Activated T-cell treated with anti-CD3 and anti-CD28 coated beads for 24 hours (primary cell): ENCODE results near the gene DENR.
"Not testable (repeated sequence)": the region's sequence is repeated elsewhere in the genome, so short reads cannot be mapped to it uniquely, and the experiment has no call there.

Experiments
- DNase-seq: peaks from one replicate; pipeline ENCODE4 v3.0.0-alpha.2; 2020; ENCODE audit warnings: low read depth

The DENR gene

DNA sequence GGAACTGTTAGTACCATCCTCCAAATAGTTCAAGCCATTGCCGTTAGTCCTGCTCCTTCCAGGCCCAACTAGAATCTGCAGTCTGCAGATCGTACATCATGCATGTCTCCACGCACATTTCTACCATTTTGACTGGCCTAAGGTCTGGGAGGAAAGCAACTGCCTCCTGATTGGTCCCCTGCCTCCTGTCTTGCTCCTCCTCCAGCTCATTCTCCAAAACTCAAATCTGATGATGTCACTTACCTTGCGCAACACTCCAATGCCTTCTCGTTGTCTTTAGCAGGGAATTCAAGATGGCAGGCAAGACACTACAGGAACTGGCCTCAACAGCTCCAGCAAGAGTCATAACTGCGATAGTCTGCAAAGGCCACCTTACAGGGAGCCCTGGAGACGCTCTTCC, 12.3 kb upstream of the DENR start:
- no peak for DNase-seq

DNA sequence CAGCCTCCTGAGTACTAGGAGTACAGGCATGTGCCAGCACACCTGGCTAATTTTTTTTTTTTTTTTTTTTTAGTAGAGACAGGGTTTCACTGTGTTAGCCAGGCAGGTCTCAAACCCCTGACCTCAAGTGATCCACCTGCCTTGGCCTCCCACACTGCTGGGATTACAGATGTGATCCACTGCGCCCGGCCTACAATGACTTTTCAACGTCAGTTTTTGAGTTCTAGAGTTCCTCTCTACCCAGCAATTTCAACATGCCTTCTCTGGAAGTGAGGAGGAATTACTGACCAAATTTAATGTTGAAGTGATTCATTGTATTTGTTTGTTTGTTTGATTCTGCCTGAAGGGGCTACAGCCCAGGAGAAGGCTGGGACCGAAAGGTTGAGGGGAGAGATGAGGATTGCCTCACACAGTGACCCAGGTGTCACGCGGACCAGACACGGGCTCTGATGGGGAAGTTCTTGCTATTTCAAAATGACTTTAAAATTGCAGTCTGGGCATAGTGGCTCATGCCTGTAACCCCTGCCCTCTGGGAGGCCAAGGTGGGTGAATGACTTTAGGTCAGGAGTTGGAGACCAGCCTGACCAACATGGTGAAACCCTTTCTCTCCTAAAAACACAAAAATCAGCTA, 8.6 kb upstream of the DENR start:
- no peak for DNase-seq

DNA sequence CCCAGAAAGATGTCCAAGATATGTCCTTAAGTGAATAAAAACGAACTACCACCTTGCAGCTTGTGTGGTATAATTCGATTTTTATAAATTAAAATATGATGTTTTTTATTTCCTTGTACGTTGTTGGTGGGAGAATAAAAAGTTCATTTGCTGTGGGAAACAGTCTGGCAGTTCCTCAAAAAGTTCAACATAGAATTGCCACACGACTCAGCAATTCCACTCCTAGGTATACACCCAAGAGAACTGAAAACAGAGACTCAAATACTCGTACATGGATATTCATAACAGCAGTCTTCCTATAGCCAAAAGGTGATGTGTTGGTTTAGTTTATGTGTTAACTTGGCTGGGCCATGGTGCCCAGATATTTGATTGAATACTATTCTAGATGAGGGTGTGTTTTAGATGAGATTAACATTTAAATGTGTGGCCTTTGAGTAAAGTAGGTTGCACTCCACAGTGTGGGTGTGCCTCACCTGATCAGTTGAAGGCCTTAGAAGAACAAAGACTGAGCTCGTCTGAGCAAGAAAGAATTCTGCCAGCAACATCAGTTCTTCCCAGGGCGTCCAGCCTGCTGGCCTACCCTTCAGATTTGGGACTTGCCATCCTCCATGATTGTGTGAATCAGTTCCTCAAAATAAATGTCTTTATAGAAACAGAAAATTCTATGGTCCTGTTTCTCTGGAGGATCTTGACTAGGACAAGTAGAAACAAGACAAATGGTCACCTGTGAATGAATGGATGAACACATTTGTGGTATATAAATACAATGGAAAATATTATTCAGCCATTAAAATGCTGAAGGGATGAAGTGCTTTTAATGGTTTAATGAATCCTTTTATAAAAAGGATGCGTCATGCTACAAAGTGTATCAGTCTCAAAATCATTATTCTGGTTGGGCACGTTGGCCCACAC, 5.1 kb upstream of the DENR start:
- no peak for DNase-seq

DNA sequence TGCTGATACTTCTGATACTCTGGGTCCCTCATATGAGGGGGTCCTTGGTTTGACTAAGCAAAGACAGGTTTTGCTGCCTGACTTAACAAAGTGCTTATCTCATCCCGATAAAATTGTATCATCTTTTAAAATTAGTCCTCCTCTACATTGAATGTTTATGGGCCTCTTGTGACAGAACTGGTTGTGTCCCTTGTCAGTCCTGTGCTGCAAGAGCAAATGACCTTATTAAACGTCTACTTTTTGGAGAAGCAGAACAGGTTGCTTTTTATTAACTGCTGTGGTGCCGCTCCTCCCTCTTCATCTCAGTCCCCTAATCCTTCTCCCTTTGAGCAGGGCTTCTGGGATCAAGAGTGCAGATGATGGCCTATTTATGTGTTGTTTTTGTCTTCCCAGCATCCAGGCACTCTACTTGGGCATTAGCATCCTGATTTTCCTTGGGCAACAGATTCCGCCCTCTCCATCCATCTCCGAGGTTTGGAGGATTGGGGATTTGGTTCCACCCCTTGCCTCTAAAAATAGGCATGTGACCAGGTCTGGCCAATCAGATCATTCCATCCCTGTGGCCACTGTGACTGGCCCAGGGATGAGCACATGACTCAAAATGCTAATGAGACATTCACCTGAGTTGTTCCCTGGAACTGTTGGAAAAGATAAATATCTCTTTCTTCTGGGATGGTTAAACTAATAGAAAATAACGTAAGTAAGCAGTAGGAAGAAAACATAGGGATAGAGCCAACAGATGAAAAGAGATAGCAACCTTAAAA, 2.9 kb upstream of the DENR start:
- DNase-seq, result no peak

DNA sequence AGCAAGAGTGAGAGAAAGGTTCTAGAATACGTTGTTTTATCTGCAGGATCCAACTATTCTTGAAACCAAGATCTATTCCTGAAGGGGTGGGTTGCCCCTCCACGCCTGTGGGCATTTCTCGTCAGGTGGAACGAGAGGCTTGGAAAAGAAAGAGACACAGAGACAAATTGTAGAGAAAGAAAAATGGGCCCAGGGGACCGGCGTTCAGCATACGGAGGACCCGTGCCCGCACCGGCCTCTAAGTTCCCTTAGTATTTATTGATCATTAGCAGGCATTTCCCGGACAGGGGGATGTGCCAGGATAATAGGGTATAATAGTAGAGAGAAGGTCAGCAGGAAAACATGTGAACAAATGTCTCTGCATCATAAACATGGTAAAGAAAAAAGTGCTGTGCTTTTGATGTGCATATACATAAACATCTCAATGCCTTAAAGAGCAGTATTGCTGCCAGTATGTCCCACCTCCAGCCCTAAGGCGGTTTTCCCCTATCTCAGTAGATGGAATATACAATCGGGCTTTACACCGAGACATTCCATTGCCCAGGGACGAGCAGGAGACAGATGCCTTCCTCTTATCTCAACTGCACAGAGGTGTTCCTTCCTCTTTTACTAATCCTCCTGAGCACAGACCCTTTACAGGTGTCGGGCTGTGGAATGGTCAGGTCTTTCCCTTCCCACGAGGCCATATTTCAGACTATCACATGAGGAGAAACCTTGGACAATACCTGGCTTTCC, 1.7 kb upstream of the DENR start:
- DNase-seq, result not testable (repeated sequence)

DNA sequence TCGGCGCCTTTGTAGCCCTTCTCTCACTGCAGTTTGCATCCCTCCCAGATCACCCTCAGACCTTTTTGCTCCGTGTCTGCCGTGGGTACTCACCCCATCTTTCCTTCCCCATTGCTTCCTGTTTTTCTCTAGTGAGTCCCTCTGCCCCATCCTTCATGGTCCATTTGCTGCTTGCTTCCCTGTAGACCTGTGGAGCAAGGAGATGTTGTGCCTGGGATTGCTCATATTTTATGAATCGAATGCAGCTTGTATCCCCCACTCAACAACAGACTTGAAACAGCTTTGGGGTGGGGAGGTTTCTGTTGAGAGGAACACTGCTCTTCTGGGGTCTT, 661 bp downstream of the DENR start:
- no peak for DNase-seq

DNA sequence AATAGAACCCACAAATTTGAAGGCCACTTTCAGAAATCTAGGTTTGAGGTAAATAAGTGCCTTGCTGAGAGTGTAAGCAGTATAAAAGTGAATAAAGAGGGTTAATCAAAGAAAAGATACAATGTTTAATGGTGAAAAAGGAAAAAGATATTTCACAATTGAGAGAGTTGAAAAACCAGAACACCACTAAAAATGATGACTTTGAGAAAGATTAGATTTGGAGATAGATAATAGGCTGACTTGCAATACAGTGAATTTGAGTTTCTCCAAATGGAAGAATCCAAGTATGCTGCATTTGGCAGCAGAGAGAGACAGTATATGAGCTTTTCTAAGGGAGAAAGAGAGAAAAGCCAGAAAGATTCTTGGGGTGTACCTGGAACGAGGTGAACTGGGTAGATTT, 2.2 kb downstream of the DENR start:
- no peak for DNase-seq

DNA sequence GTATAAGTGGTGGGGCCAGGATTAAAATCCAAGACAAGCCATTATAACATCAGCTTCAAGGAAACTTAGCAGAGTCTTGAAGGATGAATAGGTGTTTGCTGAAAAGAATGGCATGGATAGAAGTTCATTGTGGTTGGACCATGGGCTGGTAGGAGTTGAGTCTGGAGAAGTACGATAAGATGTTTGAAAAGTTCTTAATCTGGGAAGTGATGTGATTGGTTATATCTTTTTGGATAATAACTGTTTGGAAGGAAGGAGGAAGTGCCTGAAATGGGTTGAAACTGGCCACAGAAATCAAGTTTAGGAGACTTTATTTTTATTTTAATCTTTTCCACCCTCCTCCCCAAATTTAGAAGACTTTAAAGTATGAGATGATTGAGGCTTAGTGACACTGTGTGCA, 4.9 kb downstream of the DENR start:
- no peak for DNase-seq

DNA sequence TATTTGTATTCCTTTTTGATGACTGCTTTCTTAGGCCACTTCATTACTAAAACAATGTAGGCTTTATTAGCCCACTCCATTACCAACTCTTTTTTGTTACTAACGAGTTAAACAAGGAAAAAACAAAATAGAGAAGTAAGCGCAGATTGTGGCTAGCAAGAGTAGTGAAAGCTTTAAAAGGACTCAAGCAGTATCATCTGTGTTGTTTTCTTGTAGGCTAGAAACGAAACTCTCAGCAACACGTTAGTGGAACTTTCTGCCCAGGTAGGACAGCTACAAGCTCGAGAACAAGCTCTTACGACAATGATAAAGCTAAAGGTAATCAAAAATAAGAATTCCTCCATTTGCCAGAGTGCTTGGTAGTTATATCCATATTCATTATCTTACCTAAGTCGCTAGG, 32.9 kb downstream of the DENR start:
- no peak for DNase-seq

DNA sequence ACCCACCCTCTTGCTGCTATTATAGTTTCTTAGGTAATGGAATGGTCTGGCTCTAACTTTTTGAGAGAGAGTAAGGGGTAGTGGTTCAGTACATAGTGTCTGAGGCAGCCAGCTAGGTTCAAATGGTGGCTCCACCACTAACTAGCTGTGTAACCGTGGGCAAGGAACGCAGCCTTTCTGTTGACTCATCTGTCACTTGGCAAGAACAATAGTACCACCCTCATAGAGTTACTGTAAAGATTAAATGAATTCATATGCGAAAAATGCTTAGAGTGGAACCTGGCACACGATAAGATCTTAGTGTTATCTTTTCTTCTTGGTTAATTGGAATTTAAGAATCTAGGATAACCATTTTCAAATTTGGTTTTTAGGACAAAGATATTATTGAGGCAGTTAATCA, 35.8 kb downstream of the DENR start:
- no peak for DNase-seq

DNA sequence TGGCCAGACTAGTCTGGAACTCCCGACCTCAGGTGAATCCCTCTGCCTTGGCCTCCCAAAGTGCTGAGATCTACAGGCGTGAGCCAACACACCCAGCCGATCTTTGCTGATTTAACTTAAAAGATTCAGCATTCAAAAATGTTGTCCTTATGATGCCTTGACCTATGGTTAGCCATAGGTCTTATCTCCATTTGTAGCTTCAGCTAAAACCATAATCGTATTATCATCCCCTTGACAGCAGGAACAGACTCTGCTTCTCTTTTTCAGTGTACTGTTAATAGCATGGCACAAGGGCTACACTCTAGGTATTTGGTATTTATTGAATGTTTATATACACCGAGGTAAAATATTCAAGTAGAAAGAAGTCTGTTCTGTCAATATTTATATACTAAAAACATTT, 37.0 kb downstream of the DENR start:
- no peak for DNase-seq

DNA sequence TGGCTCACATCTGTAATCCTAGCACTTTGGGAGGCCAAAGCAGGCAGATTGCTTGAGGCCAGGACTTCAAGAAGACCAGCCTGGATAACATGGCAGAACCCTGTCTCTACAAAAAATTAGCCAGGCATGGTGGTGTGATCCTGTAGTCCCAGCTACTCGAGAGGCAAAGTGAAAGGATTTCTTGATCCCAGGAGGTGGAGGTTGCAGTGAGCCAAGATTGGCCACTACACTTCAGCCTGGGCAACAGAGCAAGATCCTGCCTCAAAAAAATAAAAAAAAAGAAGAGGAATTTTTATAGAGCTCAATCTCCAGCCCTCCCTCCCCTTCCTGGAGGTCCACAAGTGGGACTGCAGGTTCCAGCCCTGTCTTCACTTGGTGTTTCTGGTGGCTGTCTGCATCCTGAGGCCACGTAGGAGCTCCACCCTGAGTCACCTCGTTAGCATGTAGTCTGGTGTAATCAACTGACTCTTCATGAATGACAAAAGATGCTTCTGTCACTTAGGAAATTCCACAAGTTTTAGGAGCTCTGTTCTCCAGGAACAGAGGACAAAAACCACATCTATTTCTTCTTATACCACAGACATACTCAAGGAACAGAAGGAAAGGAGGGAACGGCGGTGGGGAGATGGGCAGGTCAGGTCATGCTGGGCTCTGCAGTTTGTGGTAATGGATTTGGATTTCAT, 37.9 kb downstream of the DENR start:
- DNase-seq, result no peak

DNA sequence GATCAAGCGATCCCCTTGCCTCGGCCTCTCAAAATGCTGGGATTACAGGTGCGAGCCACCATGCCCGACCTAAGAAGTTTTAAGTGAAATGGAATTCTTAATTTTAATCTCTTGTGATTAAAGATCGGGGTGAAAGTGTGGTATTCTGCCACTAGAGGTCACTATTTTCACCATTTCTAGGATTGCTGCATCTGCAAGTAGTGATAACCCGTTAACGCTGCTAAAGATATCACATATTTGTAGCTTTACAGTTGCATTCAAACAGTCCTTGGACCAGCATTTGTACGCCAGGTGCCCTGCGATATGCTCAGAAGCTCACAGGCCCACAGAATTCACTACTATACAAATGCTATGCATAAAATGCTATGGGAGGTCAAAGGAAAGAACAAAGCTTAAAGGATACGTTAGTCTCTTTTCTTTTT, 41.1 kb downstream of the DENR start:
- DNase-seq, result no peak

DNA sequence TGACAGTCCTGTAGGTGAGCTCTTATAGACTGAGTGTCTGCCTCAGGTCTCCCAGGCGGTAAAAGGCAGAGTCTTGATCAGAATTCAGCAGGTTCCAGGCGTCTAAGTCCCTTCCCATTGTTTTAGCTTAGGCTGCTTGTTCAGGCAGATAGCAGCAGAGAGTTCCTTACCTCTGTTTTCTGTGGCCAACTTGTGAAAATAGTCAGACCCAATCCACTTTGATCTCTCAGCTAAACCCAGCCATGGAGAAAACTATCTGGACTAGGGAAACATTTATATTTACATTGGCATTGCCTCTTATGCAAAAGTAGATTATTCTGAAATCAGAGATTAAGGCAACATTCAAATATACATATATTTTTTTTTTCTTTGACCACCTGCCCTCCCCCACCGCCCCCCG, 43.2 kb downstream of the DENR start:
- no peak for DNase-seq

DNA sequence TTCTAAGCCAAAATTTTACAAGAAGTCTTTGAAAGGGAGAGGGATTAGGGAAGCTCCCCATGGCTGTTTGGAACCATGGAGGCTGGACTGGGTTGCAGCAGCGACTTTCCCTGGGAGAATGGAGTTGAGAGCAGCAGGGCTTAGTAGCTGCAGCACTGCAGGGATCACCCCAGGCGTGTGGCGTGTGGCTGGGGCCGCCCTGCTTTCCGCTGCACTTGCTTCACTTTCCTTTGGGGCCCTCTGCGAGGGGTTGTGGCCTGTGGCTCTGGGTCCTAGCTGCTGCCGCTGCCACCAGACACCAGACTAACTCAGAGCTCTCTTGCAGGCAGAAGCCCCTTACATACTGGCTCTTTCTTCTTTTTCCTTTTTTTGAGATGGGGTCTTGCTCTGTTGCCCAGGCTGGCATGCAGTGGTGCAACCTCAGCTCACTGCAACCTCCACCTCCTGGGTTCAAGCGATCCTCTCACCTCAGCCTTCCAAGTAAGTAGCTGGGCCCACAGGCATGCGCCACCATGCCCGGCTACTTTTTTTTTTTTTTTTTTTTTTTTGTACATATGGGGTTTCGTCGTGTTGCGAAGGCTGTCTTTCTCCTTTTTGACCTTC, 47.1 kb downstream of the DENR start:
- DNase-seq, result no peak

DNA sequence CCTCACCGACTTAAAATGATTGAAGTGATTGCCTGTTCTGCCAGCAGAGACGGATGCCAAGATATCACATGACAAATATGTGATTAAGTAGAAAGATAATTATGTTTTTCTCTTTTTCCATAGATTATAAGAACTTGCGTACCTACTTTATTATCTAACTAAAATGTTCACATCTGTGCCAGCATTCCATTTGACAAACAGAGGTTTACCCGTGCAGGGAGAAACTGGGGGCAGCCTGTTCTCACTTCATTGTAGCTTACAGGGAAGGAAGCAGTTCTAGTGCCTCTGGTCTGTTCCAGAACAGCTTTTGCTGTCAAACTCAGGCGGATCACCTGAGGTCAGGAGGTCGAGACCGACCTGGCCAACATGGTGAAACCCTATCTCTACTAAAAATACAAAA, 51.3 kb downstream of the DENR start:
- DNase-seq, result no peak

DNA sequence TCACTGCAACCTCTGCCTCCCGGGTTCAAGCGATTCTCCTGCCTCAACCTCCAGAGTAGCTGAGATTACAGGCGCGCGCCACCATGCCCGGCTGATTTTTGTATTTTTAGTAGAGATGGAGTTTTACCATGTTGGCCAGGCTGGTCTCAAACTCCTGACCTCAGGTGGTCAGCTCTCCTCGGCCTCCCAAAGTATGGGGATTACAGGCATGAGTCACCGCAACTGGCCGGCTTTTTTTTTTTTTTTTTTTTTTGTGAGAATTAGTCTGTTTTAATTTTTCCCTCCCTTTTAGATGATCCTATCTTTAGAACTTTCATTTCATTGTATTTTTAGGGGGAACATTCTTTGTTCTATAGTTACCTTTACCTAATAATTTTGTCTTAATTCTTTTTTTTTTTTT, 52.3 kb downstream of the DENR start:
- DNase-seq, result not testable (repeated sequence)

DNA sequence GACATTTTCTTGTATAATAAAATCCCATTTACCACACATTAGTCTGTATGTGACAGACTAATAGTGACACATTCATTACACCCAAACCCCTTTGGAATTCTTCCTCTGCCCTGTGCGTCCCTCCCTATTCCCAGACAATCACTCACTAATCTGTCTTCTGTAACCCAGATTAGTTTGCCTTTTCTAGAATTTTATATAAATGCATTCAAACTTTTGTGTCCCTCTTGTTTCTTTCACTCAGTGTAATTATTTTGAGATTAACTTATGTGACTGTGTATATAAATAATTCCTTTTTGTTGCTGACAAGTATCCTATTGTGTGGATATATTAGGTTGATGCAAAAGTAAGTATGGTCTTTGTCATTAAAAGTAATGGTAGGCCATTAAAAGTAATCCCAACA, 55.0 kb downstream of the DENR start:
- DNase-seq, result no peak

DNA sequence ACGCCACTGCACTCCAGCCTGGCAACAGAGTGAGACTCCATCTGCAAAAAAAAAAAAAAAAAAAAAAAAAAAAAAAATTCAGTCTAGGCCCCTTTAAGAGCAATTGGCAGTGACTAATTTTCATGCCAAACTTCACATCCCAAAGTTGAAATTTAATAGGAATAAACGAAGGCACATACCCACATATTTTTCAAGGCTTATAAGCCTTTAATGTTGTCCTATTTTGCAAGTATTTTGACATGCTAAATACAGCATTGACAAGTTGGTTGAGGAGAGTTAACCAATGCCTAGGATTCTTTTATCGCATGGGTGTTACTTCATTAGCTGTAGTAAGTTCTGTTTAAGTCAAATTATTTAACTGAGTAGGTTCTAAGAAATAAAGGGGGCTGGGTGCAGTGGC, 59.2 kb downstream of the DENR start:
- DNase-seq, result no peak

DNA sequence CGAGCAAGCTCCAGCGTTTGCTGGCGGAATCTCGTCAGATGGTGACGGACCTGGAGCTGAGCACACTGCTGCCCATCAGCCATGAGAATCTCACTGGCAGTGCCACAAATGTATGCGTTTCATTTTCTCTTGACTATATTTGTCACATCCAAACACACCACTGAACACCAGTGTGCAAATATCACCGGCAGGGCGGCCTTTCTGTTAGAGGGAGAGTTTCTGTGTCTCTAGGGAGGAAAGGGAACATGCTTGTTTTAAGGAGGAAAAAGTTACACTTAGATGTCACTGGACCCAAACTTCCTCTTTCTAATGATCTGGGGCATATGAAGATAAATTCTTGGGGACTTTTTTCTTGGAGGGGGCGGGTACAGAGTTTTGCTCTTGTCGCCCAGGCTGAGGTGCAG, 60.7 kb downstream of the DENR start:
- DNase-seq, result no peak

DNA sequence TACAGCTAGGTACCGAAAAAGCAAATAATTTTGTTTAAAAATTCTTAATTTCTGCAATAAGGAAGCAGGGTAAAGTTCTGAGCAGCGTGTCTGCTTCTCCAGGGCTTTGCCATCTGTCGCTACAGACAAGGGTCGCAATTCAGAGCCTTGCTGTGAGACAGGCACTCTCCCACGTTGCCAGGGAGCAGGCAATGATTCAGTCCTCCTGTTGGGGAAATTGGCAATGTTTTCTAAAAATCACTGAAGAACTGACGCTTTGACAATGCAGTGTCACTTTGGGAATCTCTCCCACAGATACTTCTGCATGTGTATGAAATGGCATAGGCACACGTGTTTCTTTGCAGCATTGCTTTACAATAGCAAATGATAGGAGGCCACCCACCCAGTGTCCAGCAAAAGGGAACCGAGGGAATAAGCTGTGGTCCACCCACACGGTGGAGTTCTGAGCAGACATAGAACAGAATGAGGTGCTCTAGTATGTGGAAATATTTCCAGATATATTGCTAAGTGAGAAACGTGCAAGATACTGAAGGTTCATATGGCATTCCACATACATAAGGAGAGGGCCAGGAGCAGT, 66.7 kb downstream of the DENR start:
- no peak for DNase-seq
